Motor neuron (in vitro differentiated cells): ENCODE data around the gene OCA2. TPM values are rescaled to one million over a fixed set of nuclear protein-coding genes. Genes with fewer than 3 reads are reported as not detected.
"Not testable (repeated sequence)": the region's sequence is repeated elsewhere in the genome, so short reads cannot be mapped to it uniquely, and the experiment has no call there.

ENCODE experiments used
- ATAC-seq, 8 experiments: fragments of 200-7000 bp; cut with Tn5 transposase; replicated peaks in 6 of 8; 2 replicates each; pipeline ENCODE4 v1.8.0; 2021; ENCODE audit warnings: mild to moderate bottlenecking in 8 of 8, moderate library complexity in 8 of 8
- H3K27ac ChIP-seq, 2 donors: fragments of 250-450 bp; sonication (Bioruptor Pico); 2 replicates each; pipeline ENCODE4 v1.9.0; 2021; ENCODE audit warnings: antibody characterized with exemption in 2 of 2, mild to moderate bottlenecking in 2 of 2, moderate library complexity in 1 of 2
- H3K4me1 ChIP-seq, 2 donors: fragments of 250-450 bp; sonication (Bioruptor Pico); replicated peaks in 1 of 2; 2 replicates each; pipeline ENCODE4 v1.6.1; 2021; ENCODE audit warnings: antibody characterized with exemption in 2 of 2, mild to moderate bottlenecking in 2 of 2, moderate library complexity in 1 of 2
- H3K4me3 ChIP-seq, 5 donors: fragments of 250-450 bp; sonication (Bioruptor Pico); 2 replicates each; pipeline ENCODE4 v1.9.0; 2021; ENCODE audit warnings: antibody characterized with exemption in 5 of 5, mild to moderate bottlenecking in 5 of 5, moderate library complexity in 4 of 5
- WGBS, 10 experiments: fragments of 450-650 bp; shearing (Covaris generic); methylation state at CpG; one replicate each; pipeline ENCODE4 v1.0.0; 2022; 5-methylcytosine and 5-hydroxymethylcytosine counted together
- in situ Hi-C, 9 experiments: fragments of 400-800 bp; cut with MboI; loops; one replicate each; pipeline ENCODE4 v1.15.0; 2021; ENCODE audit warnings: low sequenced_read_pairs in 9 of 9, low pct_unique_long_range_greater_than_20kb in 2 of 9; ENCODE audit not compliant: unreplicated experiment in 9 of 9
- total RNA-seq, 8 experiments: library from RNA; unstranded; fragments of 300-600 nt; gene quantifications; 2 replicates each; pipeline versions ENCODE4 v1.2.3 to v1.2.4, GENCODE V29; 2022

Gene OCA2
- total RNA-seq, 8 experiments from 2014 or later: 0.16 to 1.9 (median 0.29) TPM; not detected in 2

DNA sequence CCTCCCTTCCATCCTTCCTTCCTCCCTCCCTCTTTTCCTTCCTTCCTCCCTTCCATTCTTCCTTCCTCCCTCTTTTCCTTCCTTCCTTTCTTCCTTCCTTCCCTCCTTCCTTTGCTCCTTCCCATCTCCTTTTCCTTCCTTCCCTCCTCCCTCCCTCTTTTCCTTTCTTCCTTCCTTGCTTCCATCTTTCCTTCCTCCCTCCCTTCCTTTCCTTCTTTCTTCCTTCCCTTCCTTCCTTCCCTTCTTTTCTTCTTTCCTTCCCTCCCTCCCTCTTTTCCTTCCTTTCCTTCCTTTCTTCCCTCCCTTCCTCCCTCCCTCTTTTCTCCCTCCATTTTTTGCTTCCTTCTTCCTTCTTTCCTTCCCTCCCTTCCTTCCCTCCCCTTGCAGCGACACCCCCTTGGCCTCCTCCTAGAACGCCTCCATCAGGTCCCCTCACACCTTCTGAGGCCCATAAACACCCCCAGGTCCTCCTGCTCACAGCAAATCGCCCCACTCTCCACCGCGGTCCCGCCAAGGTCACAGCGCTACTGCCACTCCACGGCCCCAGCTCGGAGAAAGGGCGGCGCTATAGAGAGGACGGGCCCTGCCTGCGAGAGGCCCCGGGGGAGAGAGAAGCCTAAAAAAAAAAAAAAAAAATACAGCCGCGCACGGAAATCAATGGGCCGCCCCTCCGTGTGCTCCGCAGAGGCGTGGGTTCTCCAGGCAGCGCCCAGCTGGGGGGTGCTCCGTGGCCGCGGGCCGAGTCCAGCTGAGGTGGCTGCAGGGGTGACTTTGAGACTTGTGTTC lies 328.2 kb downstream of the OCA2 start:
- no peak for ATAC-seq
- WGBS, 10 experiments: 40 to 100% (median 78%) methylated on average over 1 to 14 of the region's 26 CpGs; no CpG with 5 or more reads in 5 of the 10 experiments
- no peak overlapping the region for H3K27ac ChIP-seq
- no peak overlapping the region for H3K4me3 ChIP-seq
- peaks cover 0 to 11% of the 10 kb centered on the region in 2 donors for H3K4me1 ChIP-seq
- in situ Hi-C loops: no loop called here

DNA sequence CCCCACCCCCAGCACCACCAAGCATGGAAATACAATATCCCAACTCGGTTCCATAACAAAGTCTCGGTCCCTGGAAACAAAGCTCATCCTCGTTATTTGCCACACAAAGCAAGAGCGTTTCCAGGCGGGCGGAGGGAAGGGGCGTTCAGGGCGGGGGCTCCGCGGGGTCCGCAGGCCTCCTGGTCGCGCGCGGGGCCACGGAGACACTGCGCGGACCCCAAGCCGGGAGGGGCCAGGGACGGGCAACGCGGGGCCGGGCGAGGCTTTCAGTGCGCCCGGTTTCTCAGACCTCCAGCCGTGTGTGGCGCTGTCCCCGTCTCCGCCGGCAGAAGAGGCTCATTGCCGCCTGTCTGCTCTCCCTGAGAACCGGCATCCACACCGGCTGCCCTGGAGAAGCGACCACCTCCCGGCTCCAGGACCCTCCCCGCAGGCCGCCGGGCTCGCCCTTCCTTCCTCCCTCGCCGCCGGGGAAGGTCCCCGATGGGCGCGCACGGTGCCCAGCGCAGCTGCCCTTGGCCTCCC lies 329.0 kb downstream of the OCA2 start:
- H3K4me1 ChIP-seq: peaks cover 0 to 11% of the 10 kb centered on the region in 2 donors
- ATAC-seq: no peak
- H3K27ac ChIP-seq: no peak overlapping the region
- in situ Hi-C loops: no loop called here
- no peak overlapping the region for H3K4me3 ChIP-seq
- WGBS, 10 experiments: 82 to 100% (median 97%) methylated on average over 2 to 15 of the region's 48 CpGs; no CpG with 5 or more reads in 6 of the 10 experiments

DNA sequence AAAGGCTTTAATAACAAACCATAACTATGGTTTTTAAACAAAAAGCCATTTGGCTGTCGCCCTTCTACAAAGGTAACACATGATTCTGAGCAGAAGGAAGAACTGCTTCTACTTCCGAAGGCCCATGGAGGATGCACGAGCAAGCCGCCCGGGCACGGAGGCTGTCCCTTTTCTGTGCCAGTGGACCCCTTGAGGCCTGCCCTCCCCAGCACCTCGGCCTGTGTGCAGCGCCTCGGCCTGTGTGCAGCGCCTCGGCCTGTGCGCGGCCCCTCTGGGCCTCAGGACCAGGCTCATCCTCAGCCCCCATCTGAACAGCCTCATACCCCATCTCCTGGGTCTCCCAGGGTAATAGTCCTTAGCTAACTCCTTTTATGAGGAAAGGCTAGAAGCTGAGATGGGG lies 329.5 kb downstream of the OCA2 start:
- H3K4me1 ChIP-seq: peaks cover 0 to 11% of the 10 kb centered on the region in 2 donors
- 0 to 99% (median 90%) methylated on average over 1 to 9 of the region's 13 CpGs; no CpG with 5 or more reads in 5 of the 10 experiments for WGBS, 10 experiments
- in situ Hi-C loops: no loop called here
- no peak for ATAC-seq
- no peak overlapping the region for H3K27ac ChIP-seq
- H3K4me3 ChIP-seq: no peak overlapping the region

DNA sequence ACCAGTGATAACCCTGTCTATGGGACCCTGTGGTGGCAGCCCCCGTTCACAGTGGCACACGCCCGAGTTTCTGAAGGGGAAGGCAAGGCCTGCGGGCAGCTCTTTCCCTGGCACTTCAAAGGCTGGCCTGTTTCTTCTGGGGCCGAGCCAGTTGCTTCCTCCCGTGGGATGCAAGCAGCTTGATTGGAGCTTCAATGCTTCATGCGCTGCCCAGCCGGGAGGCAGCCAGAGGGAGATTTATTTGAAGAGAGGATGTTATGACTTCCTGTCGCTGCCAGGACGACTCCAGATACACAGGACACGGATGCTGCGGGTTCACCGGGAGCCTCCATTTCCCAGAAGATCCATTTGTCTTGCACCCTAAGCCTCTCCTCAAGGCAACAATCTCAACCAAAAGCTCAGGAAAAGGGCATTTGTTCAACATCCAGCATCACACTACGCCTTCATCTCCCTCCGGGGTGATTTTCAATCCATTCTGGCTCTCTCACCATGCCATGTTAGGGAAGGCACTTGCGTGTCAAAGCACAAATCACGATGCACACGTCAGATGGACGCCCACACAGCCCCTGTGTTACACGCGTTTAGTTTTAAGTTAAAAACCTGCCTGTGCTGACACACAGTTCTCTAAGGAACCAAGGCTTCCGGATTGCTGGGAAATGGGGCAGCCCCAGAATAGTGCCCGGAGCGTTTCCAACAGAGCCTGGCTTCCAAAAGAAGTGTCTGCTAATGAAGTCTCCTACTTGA lies 330.2 kb downstream of the OCA2 start:
- in situ Hi-C loops: no loop called here
- 31 to 89% (median 75%) methylated on average over 5 to 17 of the region's 24 CpGs; no CpG with 5 or more reads in 3 of the 10 experiments for WGBS, 10 experiments
- peak in 4 of 8 experiments; percentile 57 to 96 (median 60) for ATAC-seq
- Histone ChIP-seq H3K27ac (peak overlapping the region; percentile 27 to 40), H3K4me3 (no peak overlapping the region), H3K4me1 (peaks cover 0 to 11% of the 10 kb centered on the region in 2 donors)

DNA sequence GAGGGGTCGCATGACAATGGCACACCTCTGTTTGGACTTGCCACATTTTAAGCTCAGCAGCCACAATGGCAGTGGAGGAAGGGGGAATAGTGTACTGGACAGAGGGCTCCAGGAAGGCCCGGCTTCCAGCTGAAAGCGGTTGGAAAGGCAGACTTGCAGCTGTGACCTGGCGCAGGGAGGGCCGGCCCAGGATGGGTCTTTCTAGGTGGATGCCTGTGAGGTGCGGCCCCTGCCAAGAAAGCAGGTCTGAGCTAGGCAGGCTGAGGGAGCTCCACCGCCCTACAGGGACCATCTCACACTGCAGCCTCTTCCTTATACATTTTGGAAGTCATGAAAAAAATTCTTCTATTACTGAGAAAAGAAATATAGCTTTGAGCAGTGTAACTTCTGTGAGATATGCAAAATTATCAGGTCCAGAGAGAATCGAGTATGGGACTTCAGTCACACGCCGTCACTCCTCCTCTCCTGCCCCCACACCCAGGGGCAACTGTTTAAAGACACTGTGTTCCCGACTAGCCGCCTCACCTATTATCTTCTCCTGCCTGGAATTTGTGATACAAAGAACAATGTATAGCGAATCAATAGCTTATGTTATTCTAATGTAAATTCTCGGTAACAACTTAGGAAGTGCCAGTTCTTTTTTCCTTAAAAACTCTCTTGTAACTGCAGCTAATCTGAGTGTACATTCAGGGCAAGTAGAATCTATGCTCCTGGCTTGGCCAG lies 331.0 kb downstream of the OCA2 start:
- no peak for ATAC-seq
- Histone ChIP-seq H3K4me1 (peaks cover 0 to 11% of the 10 kb centered on the region in 2 donors), H3K4me3 (no peak overlapping the region), H3K27ac (no peak overlapping the region)
- in situ Hi-C loops: no loop called here
- 29 to 82% (median 63%) methylated on average over 1 to 8 of the region's 14 CpGs; no CpG with 5 or more reads in 2 of the 10 experiments for WGBS, 10 experiments

DNA sequence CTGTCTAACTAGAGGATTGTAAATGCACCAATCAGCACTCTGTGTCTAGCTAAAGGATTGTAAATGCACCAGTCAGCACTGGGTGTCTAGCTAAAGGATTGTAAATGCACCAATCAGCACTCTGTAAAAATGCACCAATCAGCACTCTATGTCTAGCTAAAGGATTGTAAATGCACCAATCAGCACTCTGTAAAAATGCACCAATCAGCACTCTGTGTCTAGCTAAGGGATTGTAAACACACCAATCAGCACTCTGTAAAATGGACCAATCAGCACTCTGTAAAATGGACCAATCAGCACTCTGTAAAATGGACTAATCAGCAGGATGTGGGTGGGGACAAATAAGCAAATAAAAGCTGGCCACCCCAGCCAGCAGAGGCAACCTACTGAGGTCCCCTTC lies 331.7 kb downstream of the OCA2 start:
- not testable (repeated sequence) for ATAC-seq, H3K27ac ChIP-seq

DNA sequence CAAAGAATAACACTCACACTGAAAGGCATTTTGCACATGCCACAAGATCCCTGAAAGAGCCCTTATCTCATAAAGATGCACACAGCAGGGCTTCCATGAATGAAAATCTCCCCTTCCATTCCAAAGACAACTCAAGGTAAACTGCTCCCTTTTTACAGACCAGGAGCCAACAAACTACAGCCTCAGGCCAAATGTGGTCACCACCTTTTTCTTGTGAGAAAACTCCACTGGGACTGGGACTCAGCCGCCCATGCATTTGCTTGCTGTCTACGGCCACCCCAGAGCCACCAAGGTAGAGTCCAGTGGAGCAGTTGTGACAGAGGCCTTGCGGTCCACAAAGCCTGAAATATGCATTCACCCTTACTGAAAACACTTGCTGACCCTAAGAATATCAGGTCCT lies 334.8 kb downstream of the OCA2 start:
- no peak for ATAC-seq
- in situ Hi-C loops: no loop called here
- Histone ChIP-seq H3K27ac (no peak overlapping the region), H3K4me1 (peaks cover 0 to 11% of the 10 kb centered on the region in 2 donors), H3K4me3 (no peak overlapping the region)
- 61 to 100% (median 87%) methylated on average over 1 to 3 of the region's 3 CpGs; no CpG with 5 or more reads in 4 of the 10 experiments for WGBS, 10 experiments

More for the DNA sequence above, 331.7 kb downstream of the OCA2 start:
- H3K4me3 ChIP-seq, in situ Hi-C loops: not testable (repeated sequence)
- H3K4me1 ChIP-seq: peaks cover 0 to 11% of the 10 kb centered on the region in 2 donors

DNA sequence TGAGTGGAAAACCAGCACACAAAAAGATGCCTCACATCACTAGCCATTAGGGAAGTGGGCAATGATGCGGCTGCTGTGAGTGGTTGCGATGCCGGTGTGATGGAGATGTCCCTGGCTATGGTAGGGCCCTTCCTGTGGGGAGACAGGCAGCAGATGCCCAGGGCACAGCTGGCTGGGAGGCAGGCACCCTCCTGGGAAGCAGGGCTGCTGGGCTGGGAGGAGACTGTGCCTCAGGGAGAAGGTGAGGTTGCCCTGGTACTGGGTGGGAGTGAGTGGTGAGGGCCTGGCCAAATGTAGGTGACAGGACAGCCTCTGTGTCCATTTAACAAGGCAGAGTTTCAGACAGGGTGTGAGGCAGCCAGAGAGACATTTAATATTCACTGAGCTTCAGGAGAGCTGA lies 335.6 kb downstream of the OCA2 start:
- in situ Hi-C loops: no loop called here
- no peak for ATAC-seq
- 84 to 100% (median 95%) methylated on average over 2 to 3 of the region's 3 CpGs; no CpG with 5 or more reads in 6 of the 10 experiments for WGBS, 10 experiments

DNA sequence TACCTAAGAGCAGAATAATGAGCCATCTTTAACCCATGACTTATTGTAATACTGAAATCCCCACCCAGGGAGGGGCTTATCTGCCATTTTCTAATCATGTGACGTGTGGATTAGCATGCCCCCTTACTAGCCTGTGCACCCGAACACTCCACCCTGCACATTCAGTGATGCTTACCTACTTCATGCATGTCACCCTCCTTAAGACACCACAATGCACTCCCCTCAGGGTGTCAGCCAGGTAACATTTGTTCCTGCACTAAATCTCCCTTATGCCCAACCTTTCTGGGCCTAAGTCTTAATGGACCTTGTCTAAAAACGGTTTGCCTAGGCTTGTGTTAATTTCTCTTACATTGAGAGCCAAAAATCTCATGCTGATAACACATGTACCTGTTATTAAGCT lies 336.6 kb downstream of the OCA2 start:
- no peaks in the 10 kb centered on the region for H3K4me1 ChIP-seq
- ATAC-seq: no peak
- H3K27ac ChIP-seq: no peak overlapping the region
- WGBS, 10 experiments: 0 to 100% (median 79%) methylated on average over 1 to 3 of the region's 3 CpGs; no CpG with 5 or more reads in 3 of the 10 experiments
- in situ Hi-C loops: no loop called here
- H3K4me3 ChIP-seq: no peak overlapping the region

More for the DNA sequence above, 335.6 kb downstream of the OCA2 start:
- H3K27ac ChIP-seq: no peak overlapping the region
- peaks cover 0 to 6% of the 10 kb centered on the region in 2 donors for H3K4me1 ChIP-seq
- no peak overlapping the region for H3K4me3 ChIP-seq

DNA sequence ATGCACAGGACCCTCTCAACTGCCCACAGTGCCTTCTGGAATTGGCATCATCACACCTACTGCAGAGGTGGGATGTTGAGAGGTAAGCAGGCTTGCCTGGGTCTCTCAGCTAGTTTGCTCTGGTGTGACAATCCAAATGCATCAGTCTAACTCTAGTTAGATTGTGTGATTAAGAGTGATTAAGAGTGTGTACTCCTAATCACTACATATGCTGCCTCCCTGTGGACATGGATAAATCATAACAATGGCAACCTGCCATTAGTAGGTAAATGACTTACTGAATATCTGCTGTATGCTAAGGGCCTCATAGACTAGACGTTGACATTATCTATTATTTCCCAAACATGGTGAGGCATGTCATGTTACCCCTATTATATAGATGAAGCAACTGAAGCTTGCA lies 342.1 kb downstream of the OCA2 start:
- ATAC-seq: no peak
- H3K4me1 ChIP-seq: no peaks in the 10 kb centered on the region
- in situ Hi-C loops: no loop called here
- H3K4me3 ChIP-seq: no peak overlapping the region
- WGBS, 10 experiments: 0 to 100% (median 50%) methylated on average over 1 of the region's 1 CpG; no CpG with 5 or more reads in 3 of the 10 experiments
- no peak overlapping the region for H3K27ac ChIP-seq

DNA sequence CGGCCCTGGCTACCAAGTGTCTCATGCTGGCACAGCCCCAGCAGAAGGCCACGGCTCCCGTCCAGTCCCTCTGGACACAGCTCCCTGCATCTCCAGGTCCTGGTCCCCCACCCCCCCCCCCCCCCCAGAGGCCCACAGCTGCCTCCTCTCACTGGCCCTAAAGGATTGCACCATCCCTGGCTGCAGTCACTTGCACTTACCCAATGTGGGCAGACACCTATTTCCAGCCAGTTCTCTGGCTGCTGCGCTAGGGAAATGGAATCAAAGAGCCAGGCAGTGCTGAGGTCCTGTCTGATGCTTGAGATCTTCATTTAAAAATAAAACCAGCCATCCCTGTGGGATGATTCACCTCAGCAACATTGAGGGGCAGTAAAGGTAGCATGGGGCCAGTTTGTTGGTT lies 346.4 kb downstream of the OCA2 start:
- no peak for ATAC-seq
- WGBS, 10 experiments: 17 to 100% (median 40%) methylated on average over 1 to 2 of the region's 4 CpGs; no CpG with 5 or more reads in 7 of the 10 experiments
- no peak overlapping the region for H3K4me3 ChIP-seq
- H3K27ac ChIP-seq: no peak overlapping the region
- in situ Hi-C loops: no loop called here
- no peaks in the 10 kb centered on the region for H3K4me1 ChIP-seq

DNA sequence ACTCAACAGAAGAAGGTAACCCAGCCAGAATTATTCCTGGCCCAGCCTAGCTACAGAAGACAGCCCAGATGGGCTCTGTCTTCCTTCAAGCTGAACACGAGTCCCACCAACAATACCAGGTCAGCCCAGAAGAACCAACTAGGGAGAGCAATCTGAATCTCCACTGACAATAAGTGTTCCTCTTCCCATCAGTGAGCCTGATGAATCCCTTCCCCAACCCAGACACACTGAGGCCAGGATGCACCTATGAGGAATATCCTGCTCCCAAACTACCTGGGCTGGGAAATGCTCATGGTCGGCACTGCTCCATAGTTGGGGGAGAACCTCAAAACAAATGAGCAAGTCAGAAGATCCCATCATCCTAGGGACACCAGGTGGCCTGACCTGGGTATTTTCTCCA lies 351.1 kb downstream of the OCA2 start:
- WGBS, 10 experiments: 20 to 92% (median 80%) methylated on average over 1 to 2 of the region's 2 CpGs; no CpG with 5 or more reads in 7 of the 10 experiments
- Histone ChIP-seq H3K4me1 (no peaks in the 10 kb centered on the region), H3K4me3 (no peak overlapping the region), H3K27ac (no peak overlapping the region)
- in situ Hi-C loops: no loop called here
- ATAC-seq: no peak
